Muscle of arm (tissue), 12 donors: Measurements from ENCODE around the gene SMAD7. TPM values are rescaled to one million over a fixed set of nuclear protein-coding genes. Genes with fewer than 3 reads are reported as not detected.
"Not testable (repeated sequence)": the region's sequence is repeated elsewhere in the genome, so short reads cannot be mapped to it uniquely, and the experiment has no call there.

Experiments
- DNase-seq: peaks from one replicate; pipeline ENCODE4 v3.0.0-alpha.2; 2013
- polyA plus RNA-seq, 12 donors: library from polyadenylated mRNA; unstranded; fragments of 120-200 nt; gene quantifications; one replicate each; pipeline ENCODE4 v1.2.1, GENCODE V29; 2013; ENCODE audit not compliant: insufficient read length in 12 of 12

SMAD7 gene
- polyA plus RNA-seq, 12 donors = 9.2 to 23.4 (median 11.8) TPM; not detected in 1

- no peak for DNase-seq
These were observed 68.4 kb downstream of the SMAD7 start for GRCh38 chr18:48882379-48882778.

- no peak for DNase-seq
These were observed 69.8 kb downstream of the SMAD7 start for GRCh38 chr18:48880931-48881330.

GRCh38 chr18:48879008-48879431, 71.7 kb downstream of the SMAD7 start:
- no peak for DNase-seq

GRCh38 chr18:48878471-48878870, 72.3 kb downstream of the SMAD7 start:
- no peak for DNase-seq

GRCh38 chr18:48877941-48878340, 72.8 kb downstream of the SMAD7 start:
- DNase-seq = no peak

- DNase-seq = no peak
These were observed 74.2 kb downstream of the SMAD7 start for GRCh38 chr18:48876590-48876989.

- no peak for DNase-seq
These were observed 74.7 kb downstream of the SMAD7 start for GRCh38 chr18:48875942-48876511.

- no peak for DNase-seq
These were observed 75.3 kb downstream of the SMAD7 start for GRCh38 chr18:48875314-48875941.

- no peak for DNase-seq
These were observed 76.0 kb downstream of the SMAD7 start for GRCh38 chr18:48874701-48875162.

- no peak for DNase-seq
These were observed 76.5 kb downstream of the SMAD7 start for GRCh38 chr18:48874233-48874632.

GRCh38 chr18:48872234-48873145, 78.3 kb downstream of the SMAD7 start:
- no peak for DNase-seq

- DNase-seq = no peak
These were observed 79.2 kb downstream of the SMAD7 start for GRCh38 chr18:48871391-48872166.

GRCh38 chr18:48870926-48871325, 79.8 kb downstream of the SMAD7 start:
- not testable (repeated sequence) for DNase-seq
